Fibroblast of lung (primary cell): Measurements from ENCODE around the gene MYH10.

Experiments
- EZH2 ChIP-seq: IDR thresholded peaks from 2 replicates; pipeline ENCODE4 v1.5.1; 2012; ENCODE audit warnings: low read length, control low read depth, mild to moderate bottlenecking; ENCODE audit errors: missing control alignments
- TF ChIP-seq, protein P1 (sequence below), 2 donors: IDR thresholded peaks in 1 of 2; conservative IDR thresholded peaks in 1 of 2; 1 replicate in 1 of 2; 2 replicates in 1 of 2; pipeline ENCODE4 v1.5.1; 2011 to 2012; ENCODE audit warnings: low read length in 2 of 2, control low read depth in 1 of 2, inconsistent platforms in 1 of 2, low read depth in 1 of 2, mild to moderate bottlenecking in 1 of 2

DNA sequence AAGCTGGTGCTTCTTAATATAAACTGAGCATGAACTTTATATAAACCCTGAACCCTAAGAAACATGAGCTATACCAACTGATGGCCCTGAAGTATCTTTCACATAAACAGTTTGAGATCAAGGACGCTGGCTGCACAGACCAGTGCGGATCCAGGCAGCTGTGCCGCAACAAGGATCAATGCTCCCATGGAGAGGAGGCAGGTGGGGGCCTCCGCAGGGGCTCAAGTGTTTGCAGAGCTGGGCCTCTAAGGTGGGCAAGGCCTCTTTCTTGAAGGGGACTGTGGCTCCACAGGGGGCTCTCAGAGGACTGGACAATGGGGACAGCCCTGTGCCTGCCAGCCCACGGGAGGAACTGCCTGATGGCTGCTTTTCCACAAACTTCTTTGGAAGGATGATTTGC lies 148.8 kb downstream of the MYH10 start:
- TF ChIP-seq, protein P1, sequence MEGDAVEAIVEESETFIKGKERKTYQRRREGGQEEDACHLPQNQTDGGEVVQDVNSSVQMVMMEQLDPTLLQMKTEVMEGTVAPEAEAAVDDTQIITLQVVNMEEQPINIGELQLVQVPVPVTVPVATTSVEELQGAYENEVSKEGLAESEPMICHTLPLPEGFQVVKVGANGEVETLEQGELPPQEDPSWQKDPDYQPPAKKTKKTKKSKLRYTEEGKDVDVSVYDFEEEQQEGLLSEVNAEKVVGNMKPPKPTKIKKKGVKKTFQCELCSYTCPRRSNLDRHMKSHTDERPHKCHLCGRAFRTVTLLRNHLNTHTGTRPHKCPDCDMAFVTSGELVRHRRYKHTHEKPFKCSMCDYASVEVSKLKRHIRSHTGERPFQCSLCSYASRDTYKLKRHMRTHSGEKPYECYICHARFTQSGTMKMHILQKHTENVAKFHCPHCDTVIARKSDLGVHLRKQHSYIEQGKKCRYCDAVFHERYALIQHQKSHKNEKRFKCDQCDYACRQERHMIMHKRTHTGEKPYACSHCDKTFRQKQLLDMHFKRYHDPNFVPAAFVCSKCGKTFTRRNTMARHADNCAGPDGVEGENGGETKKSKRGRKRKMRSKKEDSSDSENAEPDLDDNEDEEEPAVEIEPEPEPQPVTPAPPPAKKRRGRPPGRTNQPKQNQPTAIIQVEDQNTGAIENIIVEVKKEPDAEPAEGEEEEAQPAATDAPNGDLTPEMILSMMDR (conservative IDR thresholded peaks at IDR 0.05 in 1 of 2, IDR thresholded peaks at IDR 0.05 in 1 of 2; ENCODE audit: low read depth in 1 of 2, low read length in 2 of 2): no peak
- no peak for TF ChIP-seq EZH2
